Measurements from ENCODE around the gene TAS2R1. TPM values are rescaled to one million over a fixed set of nuclear protein-coding genes. Genes with fewer than 3 reads are reported as not detected.

TAS2R1 gene
- total RNA-seq, 1 donor from 2014 or later = not detected

DNA sequence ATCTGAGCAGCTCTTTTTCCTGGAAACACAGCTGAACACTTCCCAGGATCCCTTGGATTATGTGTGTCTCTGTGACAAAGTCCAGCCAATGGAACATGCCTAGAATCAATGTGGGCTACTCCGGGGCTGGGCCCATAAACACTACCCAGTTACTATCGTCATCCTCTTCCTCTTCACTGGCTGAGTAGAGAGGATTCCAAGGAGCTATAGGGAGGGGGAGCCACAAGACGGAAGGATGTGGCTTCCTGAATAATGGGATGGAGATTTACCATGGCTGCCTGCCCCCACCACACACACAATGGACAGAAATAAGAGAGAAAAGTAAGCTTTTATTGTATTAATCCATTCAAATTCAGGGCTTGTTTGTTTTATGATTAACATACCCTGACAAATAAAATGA lies 22.1 kb upstream of the TAS2R1 start:
- Mint-ChIP-seq H3K36me3 (ENCODE audit: low read depth) (no peaks in the 10 kb centered on the region), H3K9me3 (no peaks in the 10 kb centered on the region), H3K4me1 (no peaks in the 10 kb centered on the region), H3K27ac (ENCODE audit: unreplicated experiment) (no peak overlapping the region), H3K4me3 (no peak overlapping the region), H3K27me3 (ENCODE audit: low read depth) (no peaks in the 10 kb centered on the region)
- DNase-seq (ENCODE audit: low read depth, low spot score) = no peak
- TF ChIP-seq, protein P1, sequence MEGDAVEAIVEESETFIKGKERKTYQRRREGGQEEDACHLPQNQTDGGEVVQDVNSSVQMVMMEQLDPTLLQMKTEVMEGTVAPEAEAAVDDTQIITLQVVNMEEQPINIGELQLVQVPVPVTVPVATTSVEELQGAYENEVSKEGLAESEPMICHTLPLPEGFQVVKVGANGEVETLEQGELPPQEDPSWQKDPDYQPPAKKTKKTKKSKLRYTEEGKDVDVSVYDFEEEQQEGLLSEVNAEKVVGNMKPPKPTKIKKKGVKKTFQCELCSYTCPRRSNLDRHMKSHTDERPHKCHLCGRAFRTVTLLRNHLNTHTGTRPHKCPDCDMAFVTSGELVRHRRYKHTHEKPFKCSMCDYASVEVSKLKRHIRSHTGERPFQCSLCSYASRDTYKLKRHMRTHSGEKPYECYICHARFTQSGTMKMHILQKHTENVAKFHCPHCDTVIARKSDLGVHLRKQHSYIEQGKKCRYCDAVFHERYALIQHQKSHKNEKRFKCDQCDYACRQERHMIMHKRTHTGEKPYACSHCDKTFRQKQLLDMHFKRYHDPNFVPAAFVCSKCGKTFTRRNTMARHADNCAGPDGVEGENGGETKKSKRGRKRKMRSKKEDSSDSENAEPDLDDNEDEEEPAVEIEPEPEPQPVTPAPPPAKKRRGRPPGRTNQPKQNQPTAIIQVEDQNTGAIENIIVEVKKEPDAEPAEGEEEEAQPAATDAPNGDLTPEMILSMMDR (conservative IDR thresholded peaks at IDR 0.05) = no peak

DNA sequence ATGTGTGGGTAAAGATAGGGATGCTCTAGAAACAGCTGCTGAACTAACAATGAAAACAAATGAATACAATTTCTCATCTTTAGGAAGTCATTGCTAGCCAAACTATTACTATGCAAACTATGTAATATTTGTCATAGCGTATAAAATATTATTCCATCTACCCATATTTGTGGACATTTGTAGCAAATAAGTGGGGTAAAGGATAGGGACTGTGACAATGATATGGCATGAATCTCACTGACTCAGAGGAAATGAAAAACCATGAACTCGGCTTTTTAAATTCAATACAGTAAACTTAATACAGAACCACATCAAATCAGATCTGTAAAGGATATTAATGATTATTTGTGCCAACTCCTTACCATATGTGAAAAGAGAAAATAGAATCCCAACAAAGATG lies 16.7 kb upstream of the TAS2R1 start:
- TF ChIP-seq, protein P1 (conservative IDR thresholded peaks at IDR 0.05) = no peak
- DNase-seq (ENCODE audit: low read depth, low spot score) = no peak
- no peak overlapping the region for H3K27ac Mint-ChIP-seq (ENCODE audit: unreplicated experiment)
- H3K27me3 Mint-ChIP-seq (ENCODE audit: low read depth) = no peaks in the 10 kb centered on the region
- no peak overlapping the region for H3K4me3 Mint-ChIP-seq
- H3K9me3 Mint-ChIP-seq = no peaks in the 10 kb centered on the region
- H3K36me3 Mint-ChIP-seq (ENCODE audit: low read depth) = no peaks in the 10 kb centered on the region
- no peaks in the 10 kb centered on the region for H3K4me1 Mint-ChIP-seq

DNA sequence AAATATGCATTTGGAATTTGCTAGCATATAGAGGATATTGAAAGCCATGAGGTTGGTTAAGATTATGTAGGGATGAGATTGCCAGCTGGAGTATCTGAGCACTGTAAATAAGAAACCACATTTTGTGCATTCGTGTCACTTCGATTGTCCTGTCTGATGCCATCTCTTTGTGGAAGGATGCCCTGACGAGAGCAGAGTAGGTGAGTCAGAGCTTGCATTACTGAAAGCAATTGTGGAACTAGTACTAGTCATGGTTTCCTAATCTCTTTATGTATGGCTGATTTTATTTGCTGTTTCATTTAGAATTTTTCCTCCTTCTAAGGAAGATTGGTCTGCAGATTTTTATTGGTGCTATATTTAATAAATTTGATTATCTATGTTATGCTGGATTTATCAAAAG lies 14.5 kb upstream of the TAS2R1 start:
- Mint-ChIP-seq H3K4me1 (no peaks in the 10 kb centered on the region), H3K9me3 (no peaks in the 10 kb centered on the region), H3K4me3 (no peak overlapping the region), H3K36me3 (ENCODE audit: low read depth) (no peaks in the 10 kb centered on the region), H3K27me3 (ENCODE audit: low read depth) (no peaks in the 10 kb centered on the region), H3K27ac (ENCODE audit: unreplicated experiment) (no peak overlapping the region)
- DNase-seq (ENCODE audit: low read depth, low spot score) = no peak
- TF ChIP-seq, protein P1 (conservative IDR thresholded peaks at IDR 0.05) = no peak

DNA sequence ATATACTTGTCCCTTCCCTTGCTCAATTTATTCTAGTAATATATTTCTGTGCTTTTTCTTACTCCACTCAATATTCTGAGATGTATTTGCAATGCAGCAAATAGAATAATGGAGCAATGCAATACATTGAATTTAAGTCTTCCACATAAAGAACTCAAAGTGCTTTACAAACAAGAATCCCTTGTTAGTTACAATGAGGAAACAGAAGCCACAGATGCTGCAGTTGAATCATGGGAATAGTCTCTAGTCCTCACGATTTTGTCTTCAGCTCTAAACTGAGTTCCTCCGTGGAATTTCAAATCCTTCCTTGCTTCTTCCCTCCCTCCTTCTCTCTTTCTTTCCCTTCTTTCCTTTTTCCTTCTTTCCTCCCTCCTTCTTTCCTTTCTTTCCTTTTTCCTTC lies 12.5 kb upstream of the TAS2R1 start:
- Mint-ChIP-seq H3K4me3 (no peak overlapping the region), H3K4me1 (no peaks in the 10 kb centered on the region), H3K9me3 (peaks cover 4% of the 10 kb centered on the region), H3K27ac (ENCODE audit: unreplicated experiment) (no peak overlapping the region), H3K36me3 (ENCODE audit: low read depth) (peaks cover 5% of the 10 kb centered on the region), H3K27me3 (ENCODE audit: low read depth) (no peaks in the 10 kb centered on the region)
- DNase-seq (ENCODE audit: low read depth, low spot score) = no peak
- TF ChIP-seq, protein P1 (conservative IDR thresholded peaks at IDR 0.05) = no peak

GRCh38 chr5:9641806-9642355 lies 11.7 kb upstream of the TAS2R1 start:
- H3K4me1 Mint-ChIP-seq = no peaks in the 10 kb centered on the region
- H3K27me3 Mint-ChIP-seq (ENCODE audit: low read depth) = no peaks in the 10 kb centered on the region
- H3K27ac Mint-ChIP-seq (ENCODE audit: unreplicated experiment) = no peak overlapping the region
- DNase-seq (ENCODE audit: low read depth, low spot score) = no peak
- peaks cover 4% of the 10 kb centered on the region for H3K9me3 Mint-ChIP-seq
- TF ChIP-seq, protein P1 (conservative IDR thresholded peaks at IDR 0.05) = no peak
- no peak overlapping the region for H3K4me3 Mint-ChIP-seq
- H3K36me3 Mint-ChIP-seq (ENCODE audit: low read depth) = peaks cover 7% of the 10 kb centered on the region
